Keratinocyte (primary cell): ENCODE data around the gene ZNF26. TPM values are rescaled to one million over a fixed set of nuclear protein-coding genes. Genes with fewer than 3 reads are reported as not detected.

Source experiments
- DNase-seq: peaks from one replicate; pipeline ENCODE4 v3.0.0-alpha.2; 2011; ENCODE audit warnings: low read depth, missing footprints, low spot score
- FAIRE-seq: peaks from 2 replicates; lab custom pipeline; 2011; peaks lifted over from hg19 to GRCh38; lab: Jason Lieb, UNC
- H2AFZ ChIP-seq: 2 replicates; pipeline ENCODE4 v1.6.0; 2012; ENCODE audit warnings: low read length, control low read depth, inconsistent platforms; ENCODE audit not compliant: control insufficient read depth
- H3K27ac ChIP-seq: 2 replicates; pipeline ENCODE4 v1.5.1; 2011; ENCODE audit warnings: low read length; ENCODE audit not compliant: control insufficient read depth, insufficient read depth
- H3K27me3 ChIP-seq: 3 replicates; pipeline ENCODE4 v1.6.0; 2011; ENCODE audit warnings: low read length; ENCODE audit not compliant: control insufficient read depth, insufficient read depth; ENCODE audit errors: extremely low read depth
- H3K36me3 ChIP-seq, 2 experiments: 2 replicates in 1 of 2; 3 replicates in 1 of 2; pipeline ENCODE4 v1.5.1; 2011; ENCODE audit warnings: low read length in 2 of 2, mild to moderate bottlenecking in 1 of 2; ENCODE audit not compliant: control insufficient read depth in 2 of 2, insufficient read depth in 2 of 2; ENCODE audit errors: extremely low read depth in 1 of 2
- H3K4me1 ChIP-seq: 3 replicates; pipeline ENCODE4 v1.5.1; 2011; ENCODE audit warnings: low read length; ENCODE audit not compliant: control insufficient read depth, insufficient read depth; ENCODE audit errors: extremely low read depth
- H3K4me2 ChIP-seq: 3 replicates; pipeline ENCODE4 v1.6.0; 2011; ENCODE audit warnings: low read depth, low read length; ENCODE audit not compliant: control insufficient read depth, insufficient read depth; ENCODE audit errors: extremely low read depth
- H3K4me3 ChIP-seq, 3 experiments: fragments of 200-600 bp in 1 of 3; sonication (generic) in 1 of 3; 2 replicates in 2 of 3; 3 replicates in 1 of 3; pipeline ENCODE4 v1.5.1; 2011 to 2016; ENCODE audit warnings: low read length in 3 of 3, mild to moderate bottlenecking in 3 of 3, control low read depth in 2 of 3, inconsistent platforms in 1 of 3, low read depth in 1 of 3, mixed read lengths in 1 of 3, mixed run types in 1 of 3, moderate library complexity in 1 of 3; ENCODE audit not compliant: control insufficient read depth in 2 of 3, insufficient read depth in 2 of 3; ENCODE audit errors: extremely low read depth in 1 of 3
- H3K79me2 ChIP-seq: 2 replicates; pipeline ENCODE4 v1.6.0; 2012; ENCODE audit warnings: low read length; ENCODE audit not compliant: control insufficient read depth, insufficient read depth
- H3K9ac ChIP-seq: 3 replicates; pipeline ENCODE4 v1.6.0; 2011; ENCODE audit warnings: low read length; ENCODE audit not compliant: control insufficient read depth, insufficient read depth; ENCODE audit errors: extremely low read depth
- H3K9me1 ChIP-seq: 3 replicates; pipeline ENCODE4 v1.6.0; 2011; ENCODE audit warnings: low read length; ENCODE audit not compliant: control insufficient read depth, insufficient read depth; ENCODE audit errors: extremely low read depth
- H3K9me3 ChIP-seq: 2 replicates; pipeline ENCODE4 v1.5.1; 2012; ENCODE audit warnings: low read depth, low read length; ENCODE audit not compliant: control insufficient read depth
- H4K20me1 ChIP-seq: 3 replicates; pipeline ENCODE4 v1.6.0; 2011; ENCODE audit warnings: low read length; ENCODE audit not compliant: control insufficient read depth, insufficient read depth; ENCODE audit errors: extremely low read depth
- EZH2 ChIP-seq: IDR thresholded peaks from one replicate; pipeline ENCODE4 v1.6.1; 2012; ENCODE audit warnings: inconsistent platforms, mild to moderate bottlenecking, low read length, moderate library complexity
- dilution Hi-C: fragments of 300-500 bp; cut with MboI; formaldehyde crosslinking; loops from one replicate; pipeline ENCODE4 v1.7.0; 2020; ENCODE audit warnings: low sequenced_read_pairs; ENCODE audit not compliant: extremely low pct_ligation_motif_present
- polyA plus RNA-seq, 5 experiments: library from polyadenylated mRNA; depleted of rRNA in 3 of 5; stranded (reverse) in 3 of 5; stranded (forward) in 1 of 5; unstranded in 1 of 5; fragments of >200 nt; gene quantifications; 1 replicate in 1 of 5; 2 replicates in 3 of 5; 3 replicates in 1 of 5; pipeline versions ENCODE4 v1.2.1 to v1.2.3, GENCODE V29; 2011 to 2012; ENCODE audit warnings: missing spikeins in 2 of 5, low read depth in 1 of 5, low replicate concordance in 1 of 5
- TF ChIP-seq, protein P1 (sequence below), 3 experiments: IDR thresholded peaks in 1 of 3; conservative IDR thresholded peaks in 1 of 3; optimal IDR thresholded peaks in 1 of 3; 2 replicates in 2 of 3; 3 replicates in 1 of 3; pipeline versions ENCODE3 to v1.5.1; 2011; ENCODE audit warnings: low read length in 3 of 3, mild to moderate bottlenecking in 3 of 3, moderate library complexity in 2 of 3, control low read depth in 1 of 3, inconsistent platforms in 1 of 3; ENCODE audit not compliant: insufficient read depth in 2 of 3; ENCODE audit errors: extremely low read depth in 1 of 3

ZNF26 gene
- polyA plus RNA-seq, 1 donor (not counting 4 experiments of a cell fraction or from before 2014, with no cell fraction given), result 4.5 TPM

- no peaks in the 10 kb centered on the region for H3K27me3 ChIP-seq
- no peak for TF ChIP-seq EZH2
- TF ChIP-seq, protein P1, sequence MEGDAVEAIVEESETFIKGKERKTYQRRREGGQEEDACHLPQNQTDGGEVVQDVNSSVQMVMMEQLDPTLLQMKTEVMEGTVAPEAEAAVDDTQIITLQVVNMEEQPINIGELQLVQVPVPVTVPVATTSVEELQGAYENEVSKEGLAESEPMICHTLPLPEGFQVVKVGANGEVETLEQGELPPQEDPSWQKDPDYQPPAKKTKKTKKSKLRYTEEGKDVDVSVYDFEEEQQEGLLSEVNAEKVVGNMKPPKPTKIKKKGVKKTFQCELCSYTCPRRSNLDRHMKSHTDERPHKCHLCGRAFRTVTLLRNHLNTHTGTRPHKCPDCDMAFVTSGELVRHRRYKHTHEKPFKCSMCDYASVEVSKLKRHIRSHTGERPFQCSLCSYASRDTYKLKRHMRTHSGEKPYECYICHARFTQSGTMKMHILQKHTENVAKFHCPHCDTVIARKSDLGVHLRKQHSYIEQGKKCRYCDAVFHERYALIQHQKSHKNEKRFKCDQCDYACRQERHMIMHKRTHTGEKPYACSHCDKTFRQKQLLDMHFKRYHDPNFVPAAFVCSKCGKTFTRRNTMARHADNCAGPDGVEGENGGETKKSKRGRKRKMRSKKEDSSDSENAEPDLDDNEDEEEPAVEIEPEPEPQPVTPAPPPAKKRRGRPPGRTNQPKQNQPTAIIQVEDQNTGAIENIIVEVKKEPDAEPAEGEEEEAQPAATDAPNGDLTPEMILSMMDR (optimal IDR thresholded peaks at IDR 0.05 in 1 of 3, IDR thresholded peaks at IDR 0.05 in 1 of 3, conservative IDR thresholded peaks at IDR 0.05 in 1 of 3; ENCODE audit: extremely low read depth in 1 of 3, insufficient read depth in 2 of 3, low read length in 3 of 3), result no peak
- DNase-seq (no peak), FAIRE-seq (no peak)
- H3K4me2 ChIP-seq, result peak overlapping the region; percentile 56
- peak overlapping the region; percentile 74 to 90 (median 79) for H3K4me3 ChIP-seq
- no peaks in the 10 kb centered on the region for H3K9me1 ChIP-seq
- dilution Hi-C loops, result no loop called here
- H3K9me3 ChIP-seq, result peaks cover 9% of the 10 kb centered on the region
- peaks cover 26% of the 10 kb centered on the region for H3K79me2 ChIP-seq
- H2AFZ ChIP-seq, result no peak overlapping the region
- no peaks in the 10 kb centered on the region for H3K4me1 ChIP-seq
- no peaks in the 10 kb centered on the region for H4K20me1 ChIP-seq
- H3K27ac ChIP-seq, result peak overlapping the region; percentile 72
- H3K9ac ChIP-seq, result peak overlapping the region; percentile 83
- H3K36me3 ChIP-seq, result peaks cover 0 to 6% of the 10 kb centered on the region in 2 experiments
Observed at GRCh38 chr12:133038118-133038709, 52.0 kb downstream of the ZNF26 start.

DNA sequence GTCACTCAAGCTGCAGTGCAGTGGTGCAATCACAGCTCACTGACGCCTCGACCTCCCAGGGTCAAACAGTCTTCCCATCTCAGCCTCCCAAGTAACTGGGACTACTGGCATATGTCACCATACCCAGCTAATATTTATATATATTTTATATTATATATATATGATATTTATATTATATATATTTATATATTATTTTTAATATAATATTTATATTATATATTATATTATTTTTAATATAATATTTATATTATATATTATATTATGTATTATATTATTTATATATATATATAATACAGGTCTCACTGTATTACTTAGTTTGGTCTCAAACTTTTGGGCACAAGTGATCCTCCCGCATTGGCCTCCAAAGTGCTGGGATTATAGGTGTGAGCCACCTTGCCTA, 60.5 kb downstream of the ZNF26 start:
- Histone ChIP-seq H4K20me1 (no peaks in the 10 kb centered on the region), H3K4me3 (no peak overlapping the region), H3K4me2 (no peak overlapping the region), H3K79me2 (peaks cover 3% of the 10 kb centered on the region), H3K27me3 (no peaks in the 10 kb centered on the region), H3K9me1 (no peaks in the 10 kb centered on the region), H3K9me3 (peaks cover 39% of the 10 kb centered on the region), H3K36me3 (peaks cover 27 to 29% of the 10 kb centered on the region in 2 experiments), H3K27ac (no peak overlapping the region), H3K9ac (no peak overlapping the region), H3K4me1 (no peaks in the 10 kb centered on the region), H2AFZ (no peak overlapping the region)
- dilution Hi-C loops, result no loop called here
- TF ChIP-seq EZH2, result no peak
- TF ChIP-seq, protein P1 (optimal IDR thresholded peaks at IDR 0.05 in 1 of 3, IDR thresholded peaks at IDR 0.05 in 1 of 3, conservative IDR thresholded peaks at IDR 0.05 in 1 of 3; ENCODE audit: extremely low read depth in 1 of 3, insufficient read depth in 2 of 3, low read length in 3 of 3), result no peak
- DNase-seq (no peak), FAIRE-seq (no peak)
